ENCODE measurements around the gene CCDC6.

The CCDC6 gene

DNA sequence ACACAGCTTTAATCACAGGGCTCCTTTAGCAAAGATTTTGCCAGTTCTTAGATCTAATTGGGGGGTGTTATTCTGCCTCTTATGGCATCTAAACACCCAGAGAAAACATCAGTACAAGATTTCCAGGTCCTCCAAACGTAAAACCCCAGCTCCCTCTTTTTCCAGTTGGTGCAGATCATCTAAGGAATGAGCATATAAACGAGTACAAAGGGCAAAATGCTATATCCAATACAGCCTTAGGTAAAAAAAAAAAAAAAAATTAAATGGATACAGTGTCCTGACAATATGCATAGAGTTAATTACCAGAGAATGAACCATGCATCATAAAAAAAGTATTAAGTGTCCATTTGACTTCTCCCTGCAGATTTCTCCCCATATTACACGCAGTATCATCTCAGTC is 50.3 kb downstream of the CCDC6 start:
- FAIRE-seq (no peak), DNase-seq (ENCODE audit: insufficient read length, low spot score) (no peak)

DNA sequence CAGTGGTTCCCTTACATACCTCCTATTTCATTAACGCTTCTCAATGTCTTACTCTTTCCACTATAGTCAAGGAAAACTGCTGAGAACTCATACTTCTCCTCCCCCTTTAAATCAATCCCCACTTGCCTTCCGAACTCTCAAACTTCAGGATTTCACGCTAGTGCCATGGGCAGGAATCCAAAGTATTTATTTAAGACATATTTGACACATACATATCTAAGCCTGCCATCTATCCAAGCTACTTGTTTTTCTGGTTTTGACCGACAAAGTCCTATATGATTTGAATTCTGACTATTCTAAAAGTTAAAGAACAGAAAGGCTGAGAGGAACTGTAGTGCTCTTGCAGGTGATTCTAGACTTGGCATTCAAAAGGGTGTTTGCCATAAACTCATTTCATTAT is 51.8 kb downstream of the CCDC6 start:
- no peak for FAIRE-seq
- DNase-seq (ENCODE audit: insufficient read length, low spot score), result no peak

DNA sequence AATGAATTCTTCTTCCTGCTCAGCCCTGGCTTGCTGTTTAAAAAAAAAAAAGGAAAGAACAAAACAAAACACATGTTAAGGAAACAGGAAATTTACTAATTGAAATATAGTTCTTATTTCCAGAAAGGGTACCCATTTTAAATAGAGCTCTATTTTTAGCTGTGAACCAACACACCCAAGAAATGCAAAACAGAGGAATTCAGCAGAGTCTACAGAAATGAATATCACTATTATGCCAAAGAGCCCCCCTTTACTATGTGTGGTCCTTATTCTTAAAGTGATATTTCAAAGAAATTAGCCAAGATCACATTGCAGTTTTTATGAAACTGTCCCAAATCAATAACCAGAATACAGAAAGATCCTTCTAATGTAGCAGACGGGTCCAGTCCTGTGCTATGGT is 53.7 kb downstream of the CCDC6 start:
- DNase-seq (ENCODE audit: insufficient read length, low spot score) (no peak), FAIRE-seq (no peak)

DNA sequence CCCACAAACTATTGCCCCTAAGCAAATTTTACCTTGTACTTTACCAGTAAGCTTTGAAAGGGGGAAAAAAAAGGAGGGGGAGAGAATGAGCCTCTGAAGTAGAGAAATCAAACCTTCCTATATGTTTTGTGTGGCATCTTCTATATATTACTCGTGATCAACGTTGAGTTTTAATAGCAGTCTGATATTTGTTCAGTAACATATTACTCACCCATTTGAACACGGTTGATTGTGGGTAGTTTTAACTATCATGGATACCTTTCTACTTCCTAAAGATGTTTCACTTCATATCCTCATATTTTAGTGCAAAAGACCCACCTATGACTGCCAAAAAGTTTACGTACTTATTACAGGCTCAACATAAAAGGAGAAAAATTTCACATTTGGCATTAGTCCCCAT is 54.5 kb downstream of the CCDC6 start:
- DNase-seq (ENCODE audit: insufficient read length, low spot score), result no peak
- no peak for FAIRE-seq

DNA sequence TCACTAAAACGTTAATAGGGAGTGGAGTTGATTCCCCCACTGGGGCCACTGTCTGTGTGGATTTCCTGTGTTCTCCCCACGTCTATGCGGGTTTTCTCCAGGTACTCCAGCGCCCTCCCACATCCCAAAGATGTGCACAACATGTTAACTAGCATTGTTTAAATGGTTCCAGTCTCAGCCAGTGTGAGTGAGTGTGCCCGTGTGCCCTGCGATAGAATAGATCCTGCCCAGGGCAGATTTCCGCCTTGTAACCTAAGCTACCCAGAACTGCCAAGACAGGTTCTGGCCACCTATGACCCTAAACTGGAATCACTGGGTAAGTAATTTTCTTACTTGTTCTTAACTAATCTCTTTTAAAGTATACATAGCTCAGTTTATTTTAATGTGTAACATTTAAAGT is 58.5 kb downstream of the CCDC6 start:
- no peak for DNase-seq (ENCODE audit: insufficient read length, low spot score)
- no peak for FAIRE-seq

DNA sequence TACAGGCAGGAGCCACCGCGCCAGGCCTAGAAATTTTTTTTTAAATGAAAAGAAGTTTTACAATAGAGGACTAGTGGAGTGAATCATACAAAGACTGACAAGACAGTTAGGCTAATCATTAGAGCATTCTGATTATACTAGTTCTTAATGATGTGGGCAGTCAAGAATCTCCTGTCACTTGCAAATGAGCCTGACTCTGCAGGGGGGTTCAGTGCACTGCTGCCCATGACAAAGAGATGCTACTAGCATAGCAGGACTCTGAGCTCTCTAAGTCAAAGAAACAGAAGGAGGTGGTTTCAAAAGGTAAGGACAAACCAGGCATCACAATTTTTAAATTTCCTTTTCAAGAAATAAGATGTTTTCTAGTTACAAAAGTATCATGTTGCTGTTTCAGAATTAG is 59.0 kb downstream of the CCDC6 start:
- FAIRE-seq (no peak), DNase-seq (ENCODE audit: insufficient read length, low spot score) (no peak)

DNA sequence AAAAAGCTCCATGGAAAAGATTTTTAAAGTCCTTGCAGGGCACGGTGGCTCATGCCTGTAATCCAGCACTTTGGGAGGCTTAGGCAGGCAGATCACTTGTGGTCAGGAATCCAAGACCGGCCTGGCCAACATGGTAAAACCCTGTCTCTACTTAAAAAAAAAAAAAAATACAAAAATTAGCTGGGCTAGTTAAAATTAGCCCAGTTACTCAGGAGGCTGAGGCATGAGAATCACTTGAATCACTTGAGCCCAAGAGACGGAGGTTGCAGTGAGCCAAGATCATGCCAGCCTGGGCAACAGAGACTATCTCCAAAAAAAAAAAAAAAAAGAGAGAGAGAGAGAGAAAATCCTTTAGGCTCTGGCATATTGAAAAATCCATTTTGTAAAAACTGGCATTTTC is 61.9 kb downstream of the CCDC6 start:
- DNase-seq (ENCODE audit: insufficient read length, low spot score), result no peak
- FAIRE-seq, result no peak

DNA sequence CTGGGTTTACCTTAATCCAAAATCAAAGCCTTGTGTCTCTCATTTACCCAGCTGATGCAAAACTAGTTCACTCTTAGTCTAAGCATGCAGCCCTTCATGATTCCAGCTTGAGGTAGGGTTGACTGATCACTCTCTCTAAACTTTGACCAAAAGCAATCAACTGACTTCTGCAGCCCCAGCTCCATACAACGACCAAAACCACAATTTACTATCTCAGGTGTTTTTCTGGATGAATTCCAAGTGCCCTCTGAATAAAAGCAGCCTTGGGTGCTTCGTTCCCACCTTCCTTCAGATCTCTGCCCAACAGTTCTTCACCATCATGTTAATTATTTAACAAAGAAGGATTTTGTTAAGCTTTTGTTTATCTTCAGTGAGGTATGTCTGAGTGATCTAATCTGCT is 62.6 kb downstream of the CCDC6 start:
- FAIRE-seq (no peak), DNase-seq (ENCODE audit: insufficient read length, low spot score) (no peak)

DNA sequence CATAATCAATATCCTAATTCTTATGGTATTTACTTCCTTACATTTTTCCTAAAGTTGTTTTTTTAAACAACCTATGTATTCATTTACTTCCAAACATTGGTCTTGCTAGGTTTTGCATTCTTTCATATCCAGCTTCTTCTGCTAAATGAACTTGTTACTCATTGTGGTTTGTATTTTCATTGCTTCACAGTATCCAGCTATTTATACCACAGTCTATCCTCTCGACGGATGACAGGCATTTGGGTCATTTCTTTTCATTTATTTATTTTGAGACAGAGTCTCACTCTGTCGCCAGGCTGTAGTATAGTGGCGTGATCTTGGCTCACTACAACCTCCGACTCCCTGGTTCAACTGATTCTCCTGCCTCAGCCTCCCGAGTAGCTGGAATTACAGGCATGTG is 66.8 kb downstream of the CCDC6 start:
- no peak for FAIRE-seq
- DNase-seq (ENCODE audit: insufficient read length, low spot score), result no peak

DNA sequence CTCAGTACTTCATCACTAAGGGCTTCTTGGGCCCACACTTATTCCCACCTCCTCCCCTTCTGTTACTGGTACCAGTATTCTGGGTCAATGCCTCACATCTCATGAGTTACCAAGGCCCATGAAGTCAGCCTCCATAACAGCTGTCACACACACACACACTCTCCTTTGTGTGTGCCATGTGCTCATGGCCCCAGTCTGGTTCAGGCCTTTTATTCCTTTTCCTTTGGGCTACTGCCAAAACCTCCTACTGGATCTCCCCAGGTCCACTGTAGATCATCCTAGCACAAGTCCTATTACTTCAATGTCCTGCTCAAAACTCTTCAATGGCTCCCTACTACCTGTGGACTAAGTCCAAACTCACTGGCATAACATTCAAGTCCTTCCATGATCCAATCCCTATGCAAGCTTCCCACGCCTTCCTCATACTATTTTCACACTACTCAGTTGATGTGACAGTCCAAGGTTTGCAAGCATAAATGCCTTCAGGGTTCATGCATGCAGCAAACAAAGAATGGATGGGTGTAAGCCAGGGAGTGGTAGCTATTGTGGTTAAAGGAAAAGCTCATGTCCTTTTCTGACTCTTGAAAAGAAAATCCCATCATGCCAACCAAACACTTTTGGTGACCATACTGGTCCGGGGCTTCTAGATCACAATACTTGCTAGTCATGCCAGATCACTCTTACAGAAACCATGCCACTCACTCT is 68.1 kb downstream of the CCDC6 start:
- no peak for DNase-seq (ENCODE audit: insufficient read length, low spot score)
- no peak for FAIRE-seq

DNA sequence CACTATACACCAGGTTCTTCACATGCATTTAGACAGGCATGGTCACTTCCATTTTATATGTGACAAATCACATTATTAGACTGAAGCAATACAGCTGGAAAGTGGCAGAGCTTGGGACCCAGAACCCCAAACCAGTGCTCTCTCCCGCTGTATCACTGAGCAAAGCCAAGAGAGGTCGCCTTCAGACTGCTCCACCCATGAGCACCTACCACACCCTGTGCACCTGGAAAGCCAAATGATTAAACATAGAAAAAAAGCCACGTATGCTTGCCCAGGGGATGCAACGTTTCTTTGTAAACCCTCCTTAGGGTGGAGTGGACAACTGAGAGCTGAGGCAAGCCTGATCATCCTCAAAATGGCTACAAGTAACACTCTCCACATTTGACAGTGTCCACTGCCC is 72.5 kb downstream of the CCDC6 start:
- FAIRE-seq (no peak), DNase-seq (ENCODE audit: insufficient read length, low spot score) (no peak)

DNA sequence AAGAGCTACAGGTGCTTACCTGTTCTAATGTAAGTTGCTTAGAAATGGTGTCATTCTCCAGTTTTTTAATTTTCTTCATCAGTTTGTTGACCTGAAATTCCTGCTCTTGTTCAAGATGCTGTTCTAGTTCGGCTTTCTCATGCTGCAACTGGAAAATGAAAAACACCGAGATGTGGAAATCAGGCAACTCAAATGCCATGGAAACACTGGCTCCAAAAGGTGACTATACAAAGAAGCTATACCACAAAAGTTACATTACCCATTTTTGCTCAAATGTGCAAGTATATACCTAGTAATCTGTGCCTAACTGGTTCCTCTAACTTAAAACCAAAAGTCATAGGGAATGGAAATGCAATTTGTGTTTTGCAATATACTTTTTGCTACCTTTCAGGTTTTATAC is 73.8 kb downstream of the CCDC6 start:
- no peak for DNase-seq (ENCODE audit: insufficient read length, low spot score)
- FAIRE-seq, result no peak

DNA sequence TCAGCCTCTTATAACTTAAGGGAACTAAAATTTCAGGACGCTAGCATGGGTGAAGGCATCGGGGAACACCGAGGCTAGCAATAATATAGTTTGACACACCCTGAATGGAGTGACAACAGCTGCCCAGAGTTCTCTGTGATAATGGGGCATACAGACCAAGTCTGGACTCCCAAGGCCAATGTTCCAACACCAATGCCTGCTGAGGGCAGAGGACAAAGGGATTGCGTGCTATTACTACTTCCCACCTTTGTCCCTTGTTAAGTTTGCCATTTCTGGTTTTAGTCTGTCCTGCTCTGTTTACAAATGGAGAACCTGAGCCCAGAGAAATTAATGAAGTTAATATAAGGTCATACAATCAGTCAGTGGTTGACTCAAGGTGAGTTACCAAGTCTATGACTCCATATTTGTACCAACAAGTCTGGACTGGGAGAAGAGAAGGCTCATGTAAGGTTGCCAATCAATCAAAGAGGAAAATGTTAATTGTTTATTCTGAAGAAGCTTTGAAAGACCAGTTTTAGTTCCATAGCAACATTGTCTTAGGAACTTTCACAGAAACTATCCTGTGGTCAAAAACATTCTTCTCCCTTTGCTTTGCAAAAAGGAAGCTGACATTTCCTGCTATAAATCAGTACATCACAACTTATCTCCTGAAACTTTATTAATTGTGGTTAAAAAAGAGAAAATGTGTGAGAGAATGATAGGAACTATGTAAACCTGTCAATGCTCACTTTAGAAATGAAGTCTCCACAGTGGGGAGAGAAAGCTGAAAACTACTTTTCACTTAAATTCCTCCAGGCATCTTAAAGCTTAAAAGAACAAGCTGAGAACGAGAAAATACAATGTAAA is 74.5 kb downstream of the CCDC6 start:
- no peak for FAIRE-seq
- no peak for DNase-seq (ENCODE audit: insufficient read length, low spot score)

DNA sequence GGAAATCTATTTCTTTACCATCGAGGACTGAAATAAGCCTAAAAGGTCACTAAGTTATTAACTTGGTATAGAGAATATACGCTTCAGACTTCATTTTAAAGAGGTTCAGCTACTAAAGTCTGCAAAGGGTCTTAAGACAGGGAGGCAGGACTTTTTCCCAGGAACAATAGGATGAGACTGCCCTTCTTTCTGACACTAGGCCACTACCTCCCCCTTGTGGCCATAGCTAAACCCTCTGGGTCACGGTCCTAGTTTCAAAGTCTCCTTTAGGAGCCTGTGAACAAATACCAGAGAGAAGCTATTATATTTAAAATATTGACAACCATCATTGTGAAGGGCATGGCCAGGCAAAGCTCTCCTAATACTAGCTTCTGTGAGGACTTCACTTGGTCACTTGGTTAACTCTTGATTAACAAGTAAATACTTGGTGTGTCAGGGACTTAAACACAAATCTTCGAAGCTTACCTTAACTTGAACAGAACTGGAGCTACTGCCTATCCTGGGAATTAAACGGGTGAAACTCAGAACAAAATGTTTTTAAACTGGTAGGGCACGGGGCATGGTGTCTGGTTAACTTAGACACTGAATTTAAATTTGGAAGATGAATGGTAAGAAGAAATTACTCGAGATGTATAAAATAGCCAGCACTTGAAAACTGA is 75.6 kb downstream of the CCDC6 start:
- DNase-seq (ENCODE audit: insufficient read length, low spot score) (peak; percentile 48), FAIRE-seq (no peak)

DNA sequence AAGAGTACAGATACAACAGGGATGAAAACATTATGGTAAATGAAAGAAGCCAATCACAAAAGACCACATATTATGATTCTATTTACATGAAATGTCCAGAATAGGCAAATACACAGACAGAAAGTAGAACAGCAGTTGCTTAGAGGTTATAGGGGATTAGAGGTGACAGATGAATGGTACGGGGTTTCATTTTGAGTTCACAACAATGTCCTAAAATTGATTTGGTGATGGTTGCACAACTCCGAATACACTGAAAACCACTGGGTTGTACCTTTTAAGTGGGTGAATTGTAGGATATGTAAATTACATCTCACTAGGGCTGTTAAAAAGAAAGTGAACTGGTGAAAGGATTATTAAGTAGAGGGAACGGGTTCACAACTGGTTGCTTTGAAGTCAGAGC is 76.8 kb downstream of the CCDC6 start:
- FAIRE-seq (no peak), DNase-seq (ENCODE audit: insufficient read length, low spot score) (no peak)

DNA sequence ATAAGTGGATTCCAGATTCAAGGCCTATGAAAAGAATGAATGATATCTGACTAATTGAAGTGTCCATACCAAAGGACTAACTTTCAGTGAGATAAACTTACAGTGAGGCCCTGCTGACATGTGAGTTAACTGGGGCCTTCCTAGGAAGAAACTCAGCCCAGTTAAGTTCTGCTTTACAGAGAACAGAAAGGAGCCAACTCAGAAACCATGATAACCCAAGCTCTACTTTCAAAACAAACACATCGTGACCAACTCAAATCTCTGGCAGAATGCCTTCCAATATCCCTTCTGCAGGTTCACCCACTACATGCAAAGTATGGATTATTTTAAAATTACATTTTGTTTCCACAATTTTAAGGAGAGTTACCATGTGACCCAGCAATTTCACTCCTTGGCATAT is 77.3 kb downstream of the CCDC6 start:
- no peak for DNase-seq (ENCODE audit: insufficient read length, low spot score)
- FAIRE-seq, result no peak

DNA sequence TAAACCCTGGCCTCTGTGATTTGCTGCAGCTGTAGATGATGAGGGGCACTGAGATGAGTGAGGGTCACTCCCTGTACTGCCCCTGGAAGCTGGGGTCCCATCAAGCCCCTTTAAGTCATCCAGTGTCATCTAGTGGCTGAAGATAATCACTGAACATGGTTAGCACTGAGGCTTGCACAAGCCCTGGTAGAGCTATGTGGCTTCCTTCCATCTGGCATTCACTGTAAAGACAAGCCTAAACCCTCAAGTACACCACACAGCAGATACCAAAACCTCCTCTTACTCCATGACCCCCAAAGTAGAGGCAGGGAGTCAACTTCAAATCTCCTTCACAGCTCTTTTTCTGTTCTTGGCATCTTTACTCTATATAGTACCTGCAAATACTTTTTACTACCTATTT is 80.4 kb downstream of the CCDC6 start:
- FAIRE-seq, result no peak
- no peak for DNase-seq (ENCODE audit: insufficient read length, low spot score)

DNA sequence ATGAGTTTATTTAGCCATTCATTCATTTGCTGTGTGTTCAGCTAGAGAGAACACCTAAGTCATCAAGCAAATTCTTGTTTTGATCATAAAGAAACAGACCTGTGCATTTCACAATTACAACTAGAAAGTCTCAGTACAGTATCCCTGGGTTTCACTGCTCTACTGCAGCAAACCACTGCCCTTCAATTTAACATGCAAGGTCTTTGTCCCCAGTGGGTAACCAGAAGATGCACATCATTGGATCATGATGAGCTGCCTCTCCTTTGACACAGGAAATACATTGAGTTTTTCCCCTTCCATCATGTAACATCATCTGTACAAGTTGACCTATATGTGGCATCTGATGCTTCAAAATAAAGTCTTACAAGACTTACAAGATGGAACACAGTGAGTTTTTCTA is 82.6 kb downstream of the CCDC6 start:
- FAIRE-seq, result no peak

DNA sequence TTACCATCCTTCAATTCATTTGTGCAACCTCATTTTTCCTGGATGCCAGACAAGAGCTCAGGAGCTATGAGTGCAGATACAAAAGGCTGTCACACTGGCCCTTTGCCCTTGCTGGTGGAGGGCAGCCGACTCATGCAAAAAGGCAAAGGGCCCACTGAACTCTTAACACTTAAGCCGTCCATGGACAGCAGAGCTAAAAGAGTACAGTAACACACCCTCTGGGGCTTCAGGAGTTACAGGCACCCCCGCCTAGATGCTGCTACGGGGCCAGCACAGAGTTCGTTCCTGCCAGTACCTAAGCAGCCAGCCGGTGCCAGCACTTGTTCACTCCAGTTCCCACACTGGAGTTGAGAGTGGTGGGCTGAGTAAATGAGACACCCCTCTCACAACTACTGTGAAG is 83.2 kb downstream of the CCDC6 start:
- DNase-seq (ENCODE audit: insufficient read length, low spot score) (no peak), FAIRE-seq (no peak)

More for the DNA sequence above, 82.6 kb downstream of the CCDC6 start:
- no peak for DNase-seq (ENCODE audit: insufficient read length, low spot score)

DNA sequence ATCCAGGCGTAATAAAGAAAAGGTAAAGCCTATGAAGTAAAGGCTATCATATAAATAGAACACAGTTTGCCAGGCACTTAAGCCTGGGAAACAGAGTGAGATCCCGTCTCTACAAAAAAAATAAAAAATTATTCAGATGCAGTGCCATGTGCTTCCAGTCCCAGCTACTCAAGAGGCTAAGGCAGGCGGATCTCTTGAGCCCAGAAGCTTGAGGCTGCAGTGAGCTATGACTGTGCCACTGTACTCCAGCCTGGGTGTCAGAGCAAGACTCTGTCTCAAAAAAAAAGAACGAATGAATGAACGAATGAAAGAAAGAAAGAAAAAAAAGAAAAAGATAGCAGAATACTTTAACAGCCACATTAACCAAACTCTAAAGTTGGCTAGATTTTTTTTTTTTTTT is 85.9 kb downstream of the CCDC6 start:
- FAIRE-seq (no peak), DNase-seq (ENCODE audit: insufficient read length, low spot score) (no peak)

DNA sequence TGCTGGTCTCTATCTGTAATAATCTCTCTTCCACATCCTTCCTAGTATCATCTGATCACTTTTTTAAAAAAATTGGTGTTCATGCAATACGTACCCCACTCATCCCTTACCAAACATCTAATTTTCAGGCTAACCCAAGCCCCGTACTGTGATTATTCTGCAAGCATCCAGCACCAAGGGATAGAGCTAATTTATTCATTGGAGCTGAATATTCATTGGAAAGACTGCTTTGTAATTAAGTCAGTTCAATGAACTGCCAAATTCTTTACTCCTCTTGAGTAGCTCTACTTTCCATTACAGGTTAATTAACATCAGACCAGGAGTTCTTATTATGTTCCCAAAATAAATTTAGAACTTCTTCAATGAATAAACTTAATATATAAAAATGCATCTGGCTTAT is 86.7 kb downstream of the CCDC6 start:
- FAIRE-seq (no peak), DNase-seq (ENCODE audit: insufficient read length, low spot score) (no peak)

DNA sequence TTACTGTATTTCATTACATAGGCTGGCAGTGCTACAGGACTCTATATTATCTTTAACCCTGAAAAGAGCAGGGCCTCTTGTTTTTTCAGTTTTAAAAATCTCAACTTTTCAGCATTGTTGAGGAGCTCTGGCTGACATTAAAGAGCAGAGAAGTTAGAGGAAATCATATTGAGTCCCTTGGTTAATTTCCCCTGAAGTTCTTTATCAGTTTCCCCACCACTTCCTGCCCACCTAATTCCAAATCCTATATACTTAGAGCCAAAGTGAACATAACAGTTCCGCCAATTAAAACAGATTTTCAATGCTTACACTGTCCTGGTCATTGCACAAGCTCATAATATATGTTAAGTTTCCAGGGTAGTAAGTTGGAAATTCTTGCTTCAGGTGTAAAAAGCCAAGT is 87.1 kb downstream of the CCDC6 start:
- no peak for FAIRE-seq
- DNase-seq (ENCODE audit: insufficient read length, low spot score), result no peak
